ENCODE measurements around the gene TSBP1. TPM values are rescaled to one million over a fixed set of nuclear protein-coding genes. Genes with fewer than 3 reads are reported as not detected.

TSBP1 gene
- total RNA-seq, 2 donors from 2014 or later: not detected

Other genes with a start within 250 kb of the TSBP1 start
- gene ATF6B, start 243.7 kb downstream of the TSBP1 start, total RNA-seq: 10 to 100 TPM; 73.4 to 99.9 TPM
- gene FKBPL, start 241.6 kb downstream of the TSBP1 start, total RNA-seq: 1 to 10 TPM; 7.4 to 9.3 TPM
- gene PRRT1, start 220.0 kb downstream of the TSBP1 start, total RNA-seq: under 1 TPM; 0.17 to 0.29 TPM
- gene PPT2, start 217.8 kb downstream of the TSBP1 start, total RNA-seq: 10 to 100 TPM; 10.5 to 18.0 TPM
- 10 to 100 TPM in 1 of 2 donors, 1 to 10 TPM in 1; 6.7 to 10.1 TPM for gene EGFL8, start 207.3 kb downstream of the TSBP1 start, total RNA-seq
- gene AGPAT1, start 195.8 kb downstream of the TSBP1 start, total RNA-seq: 10 to 100 TPM; 26.8 to 37.5 TPM
- gene RNF5, start 193.5 kb downstream of the TSBP1 start, total RNA-seq: 10 to 100 TPM; 46.0 to 64.5 TPM
- 10 to 100 TPM; 19.3 to 50.2 TPM for gene AGER, start 187.7 kb downstream of the TSBP1 start, total RNA-seq
- gene PBX2, start 181.7 kb downstream of the TSBP1 start, total RNA-seq: 100 to 1,000 TPM in 1 of 2 donors, 10 to 100 TPM in 1; 53.0 to 135 TPM
- 100 to 1,000 TPM; 136 to 227 TPM for gene GPSM3, start 179.3 kb downstream of the TSBP1 start, total RNA-seq
- 1 to 10 TPM in 1 of 2 donors, under 1 TPM in 1; 0.73 to 2.3 TPM for gene NOTCH4, start 147.8 kb downstream of the TSBP1 start, total RNA-seq
- not detected for gene BTNL2, start 35.3 kb upstream of the TSBP1 start, total RNA-seq
- 100 to 1,000 TPM in 1 of 2 donors, 10 to 100 TPM in 1; 13.6 to 170 TPM for gene HLA-DRA, start 68.0 kb upstream of the TSBP1 start, total RNA-seq
- gene HLA-DRB5, start 158.4 kb upstream of the TSBP1 start, total RNA-seq: 10 to 100 TPM in 1 of 2 donors, 1 to 10 TPM in 1; 1.5 to 17.6 TPM
- gene HLA-DRB1, start 217.9 kb upstream of the TSBP1 start, total RNA-seq: 100 to 1,000 TPM in 1 of 2 donors, 10 to 100 TPM in 1; 11.4 to 109 TPM

Data from activated T-helper 17 cell treated with anti-CD3 and anti-CD28 coated beads, Interleukin-2, amount 50 U/mL, for 72 hours (primary cell).